Endodermal cell (in vitro differentiated cells): ENCODE results near the gene PER1. TPM values are rescaled to one million over a fixed set of nuclear protein-coding genes. Genes with fewer than 3 reads are reported as not detected.
A peak's percentile ranks its signal among the peaks of the same experiment; 100 is the strongest.

ENCODE experiments used
- DNase-seq: peaks from one replicate; pipeline ENCODE4 v3.0.0-alpha.2; 2017
- H3K27ac ChIP-seq: 2 replicates; pipeline ENCODE4 v1.5.1; 2013; ENCODE audit warnings: mild to moderate bottlenecking, low read depth, low read length, moderate library complexity
- H3K27me3 ChIP-seq: 2 replicates; pipeline ENCODE4 v1.6.1; 2013; ENCODE audit warnings: mild to moderate bottlenecking, low read length, moderate library complexity; ENCODE audit not compliant: insufficient read depth, control insufficient read depth, poor library complexity, severe bottlenecking
- H3K36me3 ChIP-seq: 2 replicates; pipeline ENCODE4 v1.7.0; 2013; ENCODE audit warnings: mild to moderate bottlenecking, low read length, moderate library complexity; ENCODE audit not compliant: control insufficient read depth, insufficient read depth
- H3K4me1 ChIP-seq: one replicate; pipeline ENCODE4 v1.7.0; 2013; ENCODE audit warnings: low read length; ENCODE audit not compliant: control insufficient read depth, insufficient read depth
- H3K4me3 ChIP-seq: 2 replicates; pipeline ENCODE4 v1.5.1; 2013; ENCODE audit warnings: mild to moderate bottlenecking, low read length, moderate library complexity
- H3K9ac ChIP-seq: 2 replicates; pipeline ENCODE4 v1.6.1; 2013; ENCODE audit warnings: mild to moderate bottlenecking, low read length, moderate library complexity; ENCODE audit not compliant: poor library complexity, severe bottlenecking; ENCODE audit errors: extremely low read depth
- H3K9me3 ChIP-seq: 2 replicates; pipeline ENCODE4 v1.6.1; 2013; ENCODE audit warnings: mild to moderate bottlenecking, low read length, moderate library complexity; ENCODE audit not compliant: control insufficient read depth
- H3K27ac Mint-ChIP-seq: 2 replicates; pipeline ENCODE4 v1.8.0; 2020; ENCODE audit warnings: mixed read lengths
- H3K27me3 Mint-ChIP-seq: 2 replicates; pipeline ENCODE4 v1.8.0; 2021; ENCODE audit warnings: mild to moderate bottlenecking, mixed read lengths; ENCODE audit not compliant: insufficient read depth
- H3K36me3 Mint-ChIP-seq: 2 replicates; pipeline ENCODE4 v1.8.0; 2020; ENCODE audit warnings: low read depth, mixed read lengths
- H3K4me1 Mint-ChIP-seq: 2 replicates; pipeline ENCODE4 v1.8.0; 2020; ENCODE audit warnings: mixed read lengths
- H3K4me3 Mint-ChIP-seq: 2 replicates; pipeline ENCODE4 v1.8.0; 2020; ENCODE audit warnings: mild to moderate bottlenecking, moderate library complexity, mixed read lengths
- H3K9me3 Mint-ChIP-seq: 2 replicates; pipeline ENCODE4 v1.8.0; 2020; ENCODE audit warnings: mild to moderate bottlenecking, mixed read lengths
- CTCF ChIP-seq: fragments of 200-600 bp; sonication (generic); conservative IDR thresholded peaks from 2 replicates; pipeline ENCODE4 v1.5.0; 2021; ENCODE audit warnings: antibody characterized with exemption, mild to moderate bottlenecking
- WGBS, 2 experiments: methylation state at CpG; one replicate each; pipeline versions ENCODE4 v1.1.5 to v1.1.7; 2013; ENCODE audit warnings: missing lambda C conversion rate in 2 of 2, mixed read lengths in 1 of 2; ENCODE audit not compliant: insufficient coverage in 1 of 2, insufficient read length in 1 of 2; 5-methylcytosine and 5-hydroxymethylcytosine counted together
- total RNA-seq, 2 donors: library from RNA; stranded (reverse); fragmentation: NEBNext Ultra II Directional in 1 of 2; extraction: Animal tissue kit (Norgen Biotek cat#: 25700) in 1 of 2; gene quantifications; 2 replicates in 1 of 2; 3 replicates in 1 of 2; pipeline ENCODE4 v1.2.1, GENCODE V29; 2021

Gene PER1
- total RNA-seq, 2 donors from 2014 or later: 38.3 to 53.7 TPM

GRCh38 chr17:8138374-8138671 lies 13.9 kb downstream of the PER1 start:
- H3K36me3 Mint-ChIP-seq: peaks cover 32% of the 10 kb centered on the region
- H3K27ac Mint-ChIP-seq: no peak overlapping the region
- no peak overlapping the region for H3K4me3 Mint-ChIP-seq
- H3K9me3 ChIP-seq: no peaks in the 10 kb centered on the region
- no peaks in the 10 kb centered on the region for H3K4me1 ChIP-seq
- 0 to 2% methylated on average over 6 to 7 of the region's 7 CpGs for WGBS, 2 experiments
- H3K4me1 Mint-ChIP-seq: peaks cover 5% of the 10 kb centered on the region
- peak overlapping the region; percentile 44 for H3K9ac ChIP-seq
- no peaks in the 10 kb centered on the region for H3K27me3 Mint-ChIP-seq
- TF ChIP-seq CTCF: no peak
- no peak for DNase-seq
- H3K36me3 ChIP-seq: peaks cover 27% of the 10 kb centered on the region
- H3K9me3 Mint-ChIP-seq: no peaks in the 10 kb centered on the region
- peak overlapping the region; percentile 98 for H3K4me3 ChIP-seq
- H3K27me3 ChIP-seq: peaks cover 14% of the 10 kb centered on the region
- H3K27ac ChIP-seq: no peak overlapping the region

GRCh38 chr17:8137645-8138373 lies 14.4 kb downstream of the PER1 start:
- Histone ChIP-seq H3K36me3 (peaks cover 26% of the 10 kb centered on the region), H3K9me3 (no peaks in the 10 kb centered on the region), H3K4me3 (peak overlapping the region; percentile 98), H3K27me3 (peaks cover 14% of the 10 kb centered on the region), H3K4me1 (no peaks in the 10 kb centered on the region), H3K9ac (peak overlapping the region; percentile 44), H3K27ac (no peak overlapping the region)
- no peaks in the 10 kb centered on the region for H3K9me3 Mint-ChIP-seq
- peaks cover 5% of the 10 kb centered on the region for H3K4me1 Mint-ChIP-seq
- DNase-seq: no peak
- WGBS, 2 experiments: 30% methylated on average over 16 to 21 of the region's 21 CpGs
- no peak for TF ChIP-seq CTCF
- no peaks in the 10 kb centered on the region for H3K27me3 Mint-ChIP-seq
- H3K27ac Mint-ChIP-seq: no peak overlapping the region
- H3K4me3 Mint-ChIP-seq: no peak overlapping the region
- peaks cover 29% of the 10 kb centered on the region for H3K36me3 Mint-ChIP-seq

- no peaks in the 10 kb centered on the region for H3K9me3 Mint-ChIP-seq
- H3K4me1 Mint-ChIP-seq: peaks cover 5% of the 10 kb centered on the region
- no peak overlapping the region for H3K4me3 Mint-ChIP-seq
- Histone ChIP-seq H3K36me3 (no peaks in the 10 kb centered on the region), H3K9me3 (no peaks in the 10 kb centered on the region), H3K4me1 (no peaks in the 10 kb centered on the region), H3K4me3 (no peak overlapping the region), H3K9ac (no peak overlapping the region), H3K27ac (no peak overlapping the region), H3K27me3 (peaks cover 29% of the 10 kb centered on the region)
- no peak for DNase-seq
- 82 to 93% methylated on average over 4 of the region's 4 CpGs for WGBS, 2 experiments
- H3K27ac Mint-ChIP-seq: no peak overlapping the region
- H3K27me3 Mint-ChIP-seq: peaks cover 22% of the 10 kb centered on the region
- no peak for TF ChIP-seq CTCF
- H3K36me3 Mint-ChIP-seq: no peaks in the 10 kb centered on the region
These were observed 18.3 kb downstream of the PER1 start for GRCh38 chr17:8133941-8134340.
